ENCODE data around the gene B4GALT5.

- no peak for TF ChIP-seq CTCF (IDR thresholded peaks at IDR 0.05)
- TF ChIP-seq POLR2AphosphoS5 (IDR thresholded peaks at IDR 0.05) = no peak
- no peak for TF ChIP-seq EP300 (IDR thresholded peaks at IDR 0.05)
- no peak for TF ChIP-seq POLR2A (IDR thresholded peaks at IDR 0.05)
Measured at GRCh38 chr20:49704932-49705336, 8.7 kb downstream of the B4GALT5 start.
